Measurements from ENCODE around the gene NAIF1. TPM values are rescaled to one million over a fixed set of nuclear protein-coding genes. Genes with fewer than 3 reads are reported as not detected.
A peak's percentile ranks its signal among the peaks of the same experiment; 100 is the strongest.

Gene NAIF1
- total RNA-seq, 1 experiment from 2014 or later, result 14.6 TPM

DNA sequence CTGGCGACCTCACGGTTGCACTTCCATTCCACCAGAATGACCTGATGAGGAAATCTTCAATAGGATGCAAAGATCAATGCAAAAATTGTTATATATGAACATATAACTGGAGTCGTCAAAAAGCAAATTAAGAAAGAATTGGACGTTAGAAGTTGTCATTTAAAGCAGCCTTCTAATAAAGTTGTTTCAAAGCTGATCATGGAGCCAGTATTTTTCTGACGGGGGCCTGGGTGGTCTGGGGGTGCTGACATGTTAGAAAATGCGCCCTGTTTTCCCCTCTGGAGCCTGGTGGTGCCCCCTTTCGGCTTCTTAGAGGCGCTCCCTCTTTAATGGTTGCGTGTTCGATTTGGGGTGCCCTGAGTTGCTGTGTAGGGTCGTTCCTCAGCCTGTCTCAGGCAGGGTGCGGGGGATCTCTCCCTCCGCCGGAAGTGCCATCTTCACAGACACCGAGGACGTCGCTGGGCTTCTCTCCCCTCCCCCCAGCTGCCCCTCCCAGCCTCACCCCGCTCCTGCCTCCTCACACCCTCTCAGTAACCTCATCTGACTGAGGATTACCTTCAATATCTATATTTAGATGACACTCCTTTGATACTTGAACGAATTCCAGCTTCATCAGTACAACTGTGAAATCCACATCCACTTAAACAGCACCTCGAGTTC is 42.1 kb upstream of the NAIF1 start:
- no peak for TF ChIP-seq TCF7L2 (IDR thresholded peaks at IDR 0.05; ENCODE audit: low read depth, low read length)
- TF ChIP-seq POLR2AphosphoS5 (IDR thresholded peaks at IDR 0.05; ENCODE audit: low read depth, low read length), result no peak
- no peak for TF ChIP-seq SIN3A (IDR thresholded peaks at IDR 0.05; ENCODE audit: borderline replicate concordance, insufficient read depth, low read depth, low read length)
- no peak for TF ChIP-seq CTCF (IDR thresholded peaks at IDR 0.05)
- TF ChIP-seq, protein P1, sequence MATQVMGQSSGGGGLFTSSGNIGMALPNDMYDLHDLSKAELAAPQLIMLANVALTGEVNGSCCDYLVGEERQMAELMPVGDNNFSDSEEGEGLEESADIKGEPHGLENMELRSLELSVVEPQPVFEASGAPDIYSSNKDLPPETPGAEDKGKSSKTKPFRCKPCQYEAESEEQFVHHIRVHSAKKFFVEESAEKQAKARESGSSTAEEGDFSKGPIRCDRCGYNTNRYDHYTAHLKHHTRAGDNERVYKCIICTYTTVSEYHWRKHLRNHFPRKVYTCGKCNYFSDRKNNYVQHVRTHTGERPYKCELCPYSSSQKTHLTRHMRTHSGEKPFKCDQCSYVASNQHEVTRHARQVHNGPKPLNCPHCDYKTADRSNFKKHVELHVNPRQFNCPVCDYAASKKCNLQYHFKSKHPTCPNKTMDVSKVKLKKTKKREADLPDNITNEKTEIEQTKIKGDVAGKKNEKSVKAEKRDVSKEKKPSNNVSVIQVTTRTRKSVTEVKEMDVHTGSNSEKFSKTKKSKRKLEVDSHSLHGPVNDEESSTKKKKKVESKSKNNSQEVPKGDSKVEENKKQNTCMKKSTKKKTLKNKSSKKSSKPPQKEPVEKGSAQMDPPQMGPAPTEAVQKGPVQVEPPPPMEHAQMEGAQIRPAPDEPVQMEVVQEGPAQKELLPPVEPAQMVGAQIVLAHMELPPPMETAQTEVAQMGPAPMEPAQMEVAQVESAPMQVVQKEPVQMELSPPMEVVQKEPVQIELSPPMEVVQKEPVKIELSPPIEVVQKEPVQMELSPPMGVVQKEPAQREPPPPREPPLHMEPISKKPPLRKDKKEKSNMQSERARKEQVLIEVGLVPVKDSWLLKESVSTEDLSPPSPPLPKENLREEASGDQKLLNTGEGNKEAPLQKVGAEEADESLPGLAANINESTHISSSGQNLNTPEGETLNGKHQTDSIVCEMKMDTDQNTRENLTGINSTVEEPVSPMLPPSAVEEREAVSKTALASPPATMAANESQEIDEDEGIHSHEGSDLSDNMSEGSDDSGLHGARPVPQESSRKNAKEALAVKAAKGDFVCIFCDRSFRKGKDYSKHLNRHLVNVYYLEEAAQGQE (IDR thresholded peaks at IDR 0.05; ENCODE audit: insufficient read depth in 1 of 2, low read depth in 2 of 2, low read length in 1 of 2), result no peak
- DNase-seq (ENCODE audit: low read depth, low spot score), result no peak
- intact Hi-C loops (cut with micrococcal nuclease; ENCODE audit: unreplicated experiment) (no loop called here), in situ Hi-C loops (cut with HindIII; ENCODE audit: low pct_unique_long_range_greater_than_20kb, low sequenced_read_pairs) (no loop called here)
- Histone ChIP-seq H3K9me3 (ENCODE audit: control insufficient read depth, insufficient read depth, low read depth, low read length) (no peaks in the 10 kb centered on the region), H3K27me3 (ENCODE audit: control insufficient read depth, insufficient read depth, low read length) (no peaks in the 10 kb centered on the region), H3K27ac (ENCODE audit: low read length) (no peak overlapping the region), H3K4me3 (ENCODE audit: low read depth in 2 of 2, low read length in 2 of 2) (no peak overlapping the region), H3K4me1 (ENCODE audit: control insufficient read depth, insufficient read depth, low read length) (no peaks in the 10 kb centered on the region), H3K36me3 (ENCODE audit: control insufficient read depth, insufficient read depth, low read length) (no peaks in the 10 kb centered on the region)
- BruUV-seq (replicated peaks), result no TSS peak
- POLR2A ChIA-PET, result interaction anchor here (0.6 kb wide), 1 partner anchor 31 kb away, joined by 7 read pairs; no protein-coding TSS in a partner anchor
- ATAC-seq, result no peak
- CTCF ChIA-PET, result no interaction called here

- H3K27ac ChIP-seq (ENCODE audit: low read length), result no peak overlapping the region
- intact Hi-C loops (cut with micrococcal nuclease; ENCODE audit: unreplicated experiment), result no loop called here
- DNase-seq (ENCODE audit: low read depth, low spot score) (no peak), ATAC-seq (no peak)
- in situ Hi-C loops (cut with HindIII; ENCODE audit: low pct_unique_long_range_greater_than_20kb, low sequenced_read_pairs), result no loop called here
- H3K27me3 ChIP-seq (ENCODE audit: control insufficient read depth, insufficient read depth, low read length), result no peaks in the 10 kb centered on the region
- TF ChIP-seq CTCF (IDR thresholded peaks at IDR 0.05) (no peak), TCF7L2 (IDR thresholded peaks at IDR 0.05; ENCODE audit: low read depth, low read length) (no peak), SIN3A (IDR thresholded peaks at IDR 0.05; ENCODE audit: borderline replicate concordance, insufficient read depth, low read depth, low read length) (no peak), POLR2AphosphoS5 (IDR thresholded peaks at IDR 0.05; ENCODE audit: low read depth, low read length) (no peak)
- TF ChIP-seq, protein P1 (IDR thresholded peaks at IDR 0.05; ENCODE audit: insufficient read depth in 1 of 2, low read depth in 2 of 2, low read length in 1 of 2), result no peak
- no peaks in the 10 kb centered on the region for H3K4me1 ChIP-seq (ENCODE audit: control insufficient read depth, insufficient read depth, low read length)
- BruUV-seq (replicated peaks), result TSS peak; percentile 64
- H3K36me3 ChIP-seq (ENCODE audit: control insufficient read depth, insufficient read depth, low read length), result no peaks in the 10 kb centered on the region
- ChIA-PET CTCF (no interaction called here), POLR2A (no interaction called here)
- no peak overlapping the region for H3K4me3 ChIP-seq (ENCODE audit: low read depth in 2 of 2, low read length in 2 of 2)
- H3K9me3 ChIP-seq (ENCODE audit: control insufficient read depth, insufficient read depth, low read depth, low read length), result no peaks in the 10 kb centered on the region
Measured at GRCh38 chr9:128108269-128109049, 41.3 kb upstream of the NAIF1 start.
